Mesodermal cell (in vitro differentiated cells): Measurements from ENCODE around the gene IMMP2L.

ENCODE experiments used
- H3K27ac ChIP-seq: 2 replicates; pipeline ENCODE4 v1.7.0; 2013; ENCODE audit warnings: mild to moderate bottlenecking, low read depth, low read length, moderate library complexity; ENCODE audit not compliant: severe bottlenecking
- H3K36me3 ChIP-seq: 2 replicates; pipeline ENCODE4 v1.7.1; 2013; ENCODE audit warnings: mild to moderate bottlenecking, low read length, moderate library complexity; ENCODE audit not compliant: control insufficient read depth, insufficient read depth
- H3K4me1 ChIP-seq: one replicate; pipeline ENCODE4 v1.7.1; 2013; ENCODE audit warnings: mild to moderate bottlenecking, low read length; ENCODE audit not compliant: insufficient read depth, control insufficient read depth, poor library complexity, severe bottlenecking
- H3K4me3 ChIP-seq: 2 replicates; pipeline ENCODE4 v1.7.0; 2013; ENCODE audit warnings: low read length, control low read depth, mild to moderate bottlenecking; ENCODE audit not compliant: insufficient read depth, poor library complexity, severe bottlenecking; ENCODE audit errors: extremely low read depth
- H3K9me3 ChIP-seq: 2 replicates; pipeline ENCODE4 v1.7.1; 2013; ENCODE audit warnings: mild to moderate bottlenecking, low read length, moderate library complexity; ENCODE audit not compliant: control insufficient read depth
- WGBS, 2 experiments: methylation state at CpG; one replicate each; pipeline ENCODE4 v1.1.5; 2013; ENCODE audit warnings: missing lambda C conversion rate in 2 of 2; ENCODE audit not compliant: insufficient coverage in 2 of 2; 5-methylcytosine and 5-hydroxymethylcytosine counted together

Gene IMMP2L

GRCh38 chr7:111242141-111242755, 320.0 kb downstream of the IMMP2L start:
- Histone ChIP-seq H3K9me3 (no peaks in the 10 kb centered on the region), H3K27ac (no peak overlapping the region), H3K4me1 (no peaks in the 10 kb centered on the region), H3K36me3 (no peaks in the 10 kb centered on the region), H3K4me3 (no peak overlapping the region)
- WGBS, 2 experiments = 86% methylated on average over 4 to 5 of the region's 9 CpGs

GRCh38 chr7:111240371-111240770, 321.9 kb downstream of the IMMP2L start:
- H3K36me3 ChIP-seq = no peaks in the 10 kb centered on the region
- no peak overlapping the region for H3K27ac ChIP-seq
- no peaks in the 10 kb centered on the region for H3K9me3 ChIP-seq
- 82 to 100% methylated on average over 3 of the region's 4 CpGs for WGBS, 2 experiments
- H3K4me3 ChIP-seq = no peak overlapping the region
- H3K4me1 ChIP-seq = no peaks in the 10 kb centered on the region

- H3K4me1 ChIP-seq = no peaks in the 10 kb centered on the region
- no peaks in the 10 kb centered on the region for H3K36me3 ChIP-seq
- WGBS, 2 experiments = no CpG with 5 or more reads among the region's 1 CpG
- no peak overlapping the region for H3K27ac ChIP-seq
- no peak overlapping the region for H3K4me3 ChIP-seq
- H3K9me3 ChIP-seq = no peaks in the 10 kb centered on the region
These were observed 322.9 kb downstream of the IMMP2L start for GRCh38 chr7:111239437-111239836.

GRCh38 chr7:111238886-111239285, 323.4 kb downstream of the IMMP2L start:
- H3K4me1 ChIP-seq = no peaks in the 10 kb centered on the region
- H3K9me3 ChIP-seq = no peaks in the 10 kb centered on the region
- H3K27ac ChIP-seq = no peak overlapping the region
- H3K4me3 ChIP-seq = no peak overlapping the region
- H3K36me3 ChIP-seq = no peaks in the 10 kb centered on the region
- WGBS, 2 experiments = 86 to 88% methylated on average over 1 of the region's 1 CpG

- Histone ChIP-seq H3K4me3 (no peak overlapping the region), H3K36me3 (no peaks in the 10 kb centered on the region), H3K9me3 (no peaks in the 10 kb centered on the region), H3K4me1 (peaks cover 4% of the 10 kb centered on the region), H3K27ac (no peak overlapping the region)
These were observed 326.6 kb downstream of the IMMP2L start for GRCh38 chr7:111235709-111236108.

- Histone ChIP-seq H3K9me3 (no peaks in the 10 kb centered on the region), H3K4me1 (peaks cover 4% of the 10 kb centered on the region), H3K36me3 (no peaks in the 10 kb centered on the region), H3K4me3 (no peak overlapping the region), H3K27ac (peak overlapping the region; percentile 1)
- WGBS, 2 experiments = 80 to 91% methylated on average over 2 of the region's 3 CpGs
These were observed 329.8 kb downstream of the IMMP2L start for GRCh38 chr7:111232249-111233084.

GRCh38 chr7:111229916-111230315, 332.4 kb downstream of the IMMP2L start:
- H3K36me3 ChIP-seq = no peaks in the 10 kb centered on the region
- H3K4me1 ChIP-seq = peaks cover 4% of the 10 kb centered on the region
- H3K27ac ChIP-seq = no peak overlapping the region
- H3K4me3 ChIP-seq = no peak overlapping the region
- WGBS, 2 experiments = 80% methylated on average over 1 of the region's 2 CpGs; no CpG with 5 or more reads in 1 of the 2 experiments
- H3K9me3 ChIP-seq = no peaks in the 10 kb centered on the region

- WGBS, 2 experiments = 100% methylated on average over 1 of the region's 4 CpGs; no CpG with 5 or more reads in 1 of the 2 experiments
- H3K27ac ChIP-seq = no peak overlapping the region
- H3K36me3 ChIP-seq = no peaks in the 10 kb centered on the region
- peaks cover 4% of the 10 kb centered on the region for H3K4me1 ChIP-seq
- no peak overlapping the region for H3K4me3 ChIP-seq
- H3K9me3 ChIP-seq = no peaks in the 10 kb centered on the region
These were observed 333.0 kb downstream of the IMMP2L start for GRCh38 chr7:111229181-111229740.

- no peak overlapping the region for H3K27ac ChIP-seq
- 100% methylated on average over 1 of the region's 1 CpG; no CpG with 5 or more reads in 1 of the 2 experiments for WGBS, 2 experiments
These were observed 333.9 kb downstream of the IMMP2L start for GRCh38 chr7:111228437-111228836.

GRCh38 chr7:111226800-111227199, 335.5 kb downstream of the IMMP2L start:
- Histone ChIP-seq H3K4me1 (no peaks in the 10 kb centered on the region), H3K9me3 (no peaks in the 10 kb centered on the region), H3K36me3 (no peaks in the 10 kb centered on the region), H3K4me3 (no peak overlapping the region), H3K27ac (no peak overlapping the region)
- WGBS, 2 experiments = 67 to 89% methylated on average over 1 of the region's 2 CpGs

More at GRCh38 chr7:111228437-111228836, 333.9 kb downstream of the IMMP2L start:
- Histone ChIP-seq H3K4me3 (no peak overlapping the region), H3K4me1 (peaks cover 4% of the 10 kb centered on the region), H3K36me3 (no peaks in the 10 kb centered on the region), H3K9me3 (no peaks in the 10 kb centered on the region)
